Esophagus muscularis mucosa (tissue), 4 donors: ENCODE data around the gene LRRC14B.

Experiments
- EP300 ChIP-seq: sonication (generic); formaldehyde crosslinking; IDR thresholded peaks from one replicate; pipeline ENCODE4 v1.6.1; 2017; ENCODE audit warnings: antibody characterized with exemption
- POLR2A ChIP-seq: fragments of 450-650 bp; IDR thresholded peaks from one replicate; pipeline ENCODE4 v1.6.1; 2017; ENCODE audit warnings: antibody characterized with exemption, moderate library complexity, mild to moderate bottlenecking, low read depth
- POLR2AphosphoS5 ChIP-seq, 2 donors: sonication (generic); formaldehyde crosslinking; IDR thresholded peaks; one replicate each; pipeline ENCODE4 v1.6.1; 2017; ENCODE audit warnings: antibody characterized with exemption in 2 of 2
- TF ChIP-seq, protein P1 (sequence below), 3 experiments: fragments of 200-600 bp in 2 of 3; fragments of 450-650 bp in 1 of 3; sonication (generic) in 2 of 3; IDR thresholded peaks; one replicate each; pipeline ENCODE4 v1.5.1; 2017 to 2019; ENCODE audit warnings: antibody characterized with exemption in 3 of 3, mild to moderate bottlenecking in 2 of 3, moderate library complexity in 1 of 3

DNA sequence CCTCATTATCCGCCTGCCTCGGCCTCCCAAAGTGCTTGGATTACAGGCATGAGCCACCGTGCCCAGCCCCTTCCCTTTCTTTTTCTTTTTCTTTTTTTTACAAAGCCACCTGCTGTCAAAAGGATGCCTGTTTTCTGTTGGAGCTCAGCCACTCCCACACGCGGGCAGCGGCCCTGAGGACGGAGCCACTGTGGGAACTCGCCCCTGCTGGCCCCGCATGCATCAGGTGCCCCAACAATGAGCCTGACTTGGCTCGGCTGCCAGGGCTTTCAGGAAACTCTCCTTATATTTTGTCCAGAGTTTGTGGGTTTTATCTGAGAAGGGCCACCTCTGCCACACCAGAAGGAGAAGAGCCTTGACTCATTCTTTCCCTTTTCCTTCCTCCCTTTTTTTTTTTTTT lies 37.1 kb upstream of the LRRC14B start:
- TF ChIP-seq, protein P1, sequence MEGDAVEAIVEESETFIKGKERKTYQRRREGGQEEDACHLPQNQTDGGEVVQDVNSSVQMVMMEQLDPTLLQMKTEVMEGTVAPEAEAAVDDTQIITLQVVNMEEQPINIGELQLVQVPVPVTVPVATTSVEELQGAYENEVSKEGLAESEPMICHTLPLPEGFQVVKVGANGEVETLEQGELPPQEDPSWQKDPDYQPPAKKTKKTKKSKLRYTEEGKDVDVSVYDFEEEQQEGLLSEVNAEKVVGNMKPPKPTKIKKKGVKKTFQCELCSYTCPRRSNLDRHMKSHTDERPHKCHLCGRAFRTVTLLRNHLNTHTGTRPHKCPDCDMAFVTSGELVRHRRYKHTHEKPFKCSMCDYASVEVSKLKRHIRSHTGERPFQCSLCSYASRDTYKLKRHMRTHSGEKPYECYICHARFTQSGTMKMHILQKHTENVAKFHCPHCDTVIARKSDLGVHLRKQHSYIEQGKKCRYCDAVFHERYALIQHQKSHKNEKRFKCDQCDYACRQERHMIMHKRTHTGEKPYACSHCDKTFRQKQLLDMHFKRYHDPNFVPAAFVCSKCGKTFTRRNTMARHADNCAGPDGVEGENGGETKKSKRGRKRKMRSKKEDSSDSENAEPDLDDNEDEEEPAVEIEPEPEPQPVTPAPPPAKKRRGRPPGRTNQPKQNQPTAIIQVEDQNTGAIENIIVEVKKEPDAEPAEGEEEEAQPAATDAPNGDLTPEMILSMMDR (IDR thresholded peaks at IDR 0.05), result no peak
- TF ChIP-seq POLR2AphosphoS5 (IDR thresholded peaks at IDR 0.05), result no peak
- TF ChIP-seq POLR2A, result no peak
- TF ChIP-seq EP300, result no peak
